RWPE2 (cell line): ENCODE results near the gene NFS1.
"Not testable (repeated sequence)": the region's sequence is repeated elsewhere in the genome, so short reads cannot be mapped to it uniquely, and the experiment has no call there.

Source experiments
- ATAC-seq: fragments of 200-7000 bp; cut with Tn5 transposase; 3 replicates; pipeline ENCODE4 v1.9.1; 2021; ENCODE audit warnings: low read depth
- DNase-seq: peaks from one replicate; pipeline ENCODE4 v3.0.0-alpha.2; 2020; ENCODE audit warnings: low spot score
- H3K27ac ChIP-seq: fragments of 450-650 bp; 2 replicates; pipeline ENCODE4 v1.5.1; 2017; ENCODE audit warnings: mild to moderate bottlenecking; ENCODE audit not compliant: poor library complexity, severe bottlenecking
- H3K27me3 ChIP-seq: fragments of 250-450 bp; sonication (Bioruptor Pico); 2 replicates; pipeline ENCODE4 v1.5.1; 2021; ENCODE audit warnings: mild to moderate bottlenecking, moderate library complexity; ENCODE audit not compliant: insufficient read depth, poor library complexity, severe bottlenecking
- H3K36me3 ChIP-seq: fragments of 250-450 bp; sonication (Bioruptor Pico); 2 replicates; pipeline ENCODE4 v1.5.1; 2020; ENCODE audit warnings: low read depth, mild to moderate bottlenecking, moderate library complexity
- H3K4me1 ChIP-seq: fragments of 250-450 bp; sonication (Bioruptor Pico); 2 replicates; pipeline ENCODE4 v1.5.1; 2021; ENCODE audit warnings: mild to moderate bottlenecking, moderate library complexity; ENCODE audit not compliant: insufficient read depth, poor library complexity, severe bottlenecking
- H3K4me3 ChIP-seq: fragments of 250-450 bp; sonication (Bioruptor Pico); 2 replicates; pipeline ENCODE4 v1.5.1; 2021; ENCODE audit warnings: mild to moderate bottlenecking, moderate library complexity; ENCODE audit not compliant: severe bottlenecking
- H3K9me3 ChIP-seq: fragments of 250-450 bp; sonication (Bioruptor Pico); 2 replicates; pipeline ENCODE4 v1.5.1; 2021; ENCODE audit warnings: mild to moderate bottlenecking, moderate library complexity; ENCODE audit not compliant: severe bottlenecking
- TF ChIP-seq, protein P1 (sequence below): fragments of 450-650 bp; IDR thresholded peaks from one replicate; pipeline ENCODE4 v1.5.1; 2017; ENCODE audit warnings: mild to moderate bottlenecking, moderate library complexity; ENCODE audit not compliant: poor library complexity, severe bottlenecking

NFS1 gene

GRCh38 chr20:35705894-35706293 lies 6.7 kb upstream of the NFS1 start:
- H3K36me3 ChIP-seq = peaks cover 100% of the 10 kb centered on the region
- not testable (repeated sequence) for ATAC-seq, H3K4me1 ChIP-seq, H3K27me3 ChIP-seq, H3K27ac ChIP-seq, H3K4me3 ChIP-seq, H3K9me3 ChIP-seq
- peak; percentile 42 for DNase-seq

DNA sequence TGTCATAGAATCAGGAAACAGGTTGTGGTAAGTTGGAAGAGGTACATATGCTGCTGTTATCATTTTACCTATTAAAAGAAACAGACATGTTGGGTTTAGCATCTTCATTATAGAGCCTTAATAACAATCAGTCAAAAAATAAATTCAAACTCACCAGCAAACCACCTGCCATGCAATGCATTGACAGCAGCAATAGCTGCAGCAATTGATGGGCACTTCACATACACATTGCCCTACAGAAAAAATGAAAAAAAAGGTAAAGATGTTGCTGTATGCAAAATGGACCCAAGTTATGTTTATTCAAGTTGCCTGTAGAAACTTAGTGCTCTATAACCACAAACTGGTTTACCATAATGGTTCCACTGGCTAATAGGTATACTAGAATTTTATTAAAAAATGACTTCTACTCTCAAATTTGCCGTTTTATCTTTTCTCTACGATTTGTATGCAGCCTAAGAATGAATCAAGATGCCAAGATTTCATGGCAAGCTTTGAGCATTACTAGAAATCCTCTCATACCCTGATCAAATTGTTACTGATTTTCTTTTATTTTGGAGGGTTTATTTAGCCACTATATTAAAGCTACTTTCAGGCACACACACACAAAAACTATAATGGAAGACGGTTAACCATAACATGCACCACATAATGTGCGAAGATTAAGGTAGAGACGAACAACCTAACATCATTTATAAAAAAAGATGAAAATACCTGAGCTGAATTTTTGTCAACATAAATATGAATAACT lies 5.5 kb upstream of the NFS1 start:
- Histone ChIP-seq H3K4me1 (peaks cover 7% of the 10 kb centered on the region), H3K9me3 (no peaks in the 10 kb centered on the region), H3K36me3 (peaks cover 98% of the 10 kb centered on the region), H3K4me3 (no peak overlapping the region), H3K27ac (no peak overlapping the region), H3K27me3 (no peaks in the 10 kb centered on the region)
- no peak for DNase-seq
- TF ChIP-seq, protein P1, sequence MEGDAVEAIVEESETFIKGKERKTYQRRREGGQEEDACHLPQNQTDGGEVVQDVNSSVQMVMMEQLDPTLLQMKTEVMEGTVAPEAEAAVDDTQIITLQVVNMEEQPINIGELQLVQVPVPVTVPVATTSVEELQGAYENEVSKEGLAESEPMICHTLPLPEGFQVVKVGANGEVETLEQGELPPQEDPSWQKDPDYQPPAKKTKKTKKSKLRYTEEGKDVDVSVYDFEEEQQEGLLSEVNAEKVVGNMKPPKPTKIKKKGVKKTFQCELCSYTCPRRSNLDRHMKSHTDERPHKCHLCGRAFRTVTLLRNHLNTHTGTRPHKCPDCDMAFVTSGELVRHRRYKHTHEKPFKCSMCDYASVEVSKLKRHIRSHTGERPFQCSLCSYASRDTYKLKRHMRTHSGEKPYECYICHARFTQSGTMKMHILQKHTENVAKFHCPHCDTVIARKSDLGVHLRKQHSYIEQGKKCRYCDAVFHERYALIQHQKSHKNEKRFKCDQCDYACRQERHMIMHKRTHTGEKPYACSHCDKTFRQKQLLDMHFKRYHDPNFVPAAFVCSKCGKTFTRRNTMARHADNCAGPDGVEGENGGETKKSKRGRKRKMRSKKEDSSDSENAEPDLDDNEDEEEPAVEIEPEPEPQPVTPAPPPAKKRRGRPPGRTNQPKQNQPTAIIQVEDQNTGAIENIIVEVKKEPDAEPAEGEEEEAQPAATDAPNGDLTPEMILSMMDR = no peak
- ATAC-seq = no peak

DNA sequence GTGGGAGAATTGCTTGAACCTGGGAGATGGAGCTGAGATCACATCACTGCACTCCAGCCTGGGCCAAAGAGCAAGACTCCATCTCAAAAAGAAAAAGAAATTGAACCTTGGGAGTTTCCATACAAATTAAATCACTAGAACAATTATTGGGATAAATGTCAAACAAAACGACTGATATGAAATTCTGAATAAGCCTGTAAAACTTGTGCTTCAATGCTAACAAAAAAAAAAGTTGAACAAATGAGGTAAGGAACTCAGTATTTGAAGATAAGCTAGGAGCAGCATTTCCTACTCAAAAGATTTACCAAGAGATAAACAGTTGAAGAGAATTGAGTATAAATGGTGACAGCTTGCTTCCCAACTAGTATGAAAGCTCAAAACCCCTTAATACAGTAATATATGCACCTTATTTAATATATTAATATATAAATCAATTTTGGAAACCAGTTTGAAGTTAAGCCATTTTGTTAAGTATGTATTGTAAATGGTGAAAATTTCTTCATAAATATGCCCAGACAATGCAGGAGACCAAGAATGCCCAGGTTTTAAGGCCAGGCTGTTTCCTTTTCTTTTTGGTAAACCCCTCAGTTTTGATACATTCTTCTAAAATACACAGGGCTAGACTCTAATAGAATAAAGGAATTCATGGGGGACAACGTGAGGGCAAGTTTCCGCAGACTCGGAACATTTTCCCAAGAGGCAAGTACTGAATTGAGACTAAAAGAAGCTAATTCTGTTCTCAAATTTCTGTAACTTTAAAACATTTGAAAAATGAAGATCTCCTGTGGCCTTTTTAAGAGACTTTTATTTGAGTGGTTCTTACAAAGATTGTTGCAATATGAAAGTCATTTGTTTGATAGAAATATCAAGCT lies 3.9 kb upstream of the NFS1 start:
- ATAC-seq = no peak
- H3K27ac ChIP-seq = peak overlapping the region; percentile 18
- TF ChIP-seq, protein P1 = no peak
- peaks cover 81% of the 10 kb centered on the region for H3K36me3 ChIP-seq
- DNase-seq = no peak
- no peak overlapping the region for H3K4me3 ChIP-seq
- H3K9me3 ChIP-seq = no peaks in the 10 kb centered on the region
- H3K4me1 ChIP-seq = peaks cover 9% of the 10 kb centered on the region
- no peaks in the 10 kb centered on the region for H3K27me3 ChIP-seq

- no peaks in the 10 kb centered on the region for H3K27me3 ChIP-seq
- H3K36me3 ChIP-seq = peaks cover 76% of the 10 kb centered on the region
- DNase-seq (peak; percentile 72), ATAC-seq (no peak)
- H3K4me3 ChIP-seq = no peak overlapping the region
- peaks cover 15% of the 10 kb centered on the region for H3K4me1 ChIP-seq
- H3K9me3 ChIP-seq = no peaks in the 10 kb centered on the region
- TF ChIP-seq, protein P1 = no peak
- H3K27ac ChIP-seq = peak overlapping the region; percentile 18
Measured at GRCh38 chr20:35702051-35702823, 3.1 kb upstream of the NFS1 start.

- Histone ChIP-seq H3K9me3 (no peaks in the 10 kb centered on the region), H3K4me1 (peaks cover 15% of the 10 kb centered on the region), H3K27me3 (no peaks in the 10 kb centered on the region), H3K36me3 (peaks cover 76% of the 10 kb centered on the region), H3K4me3 (no peak overlapping the region), H3K27ac (peak overlapping the region; percentile 82)
- ATAC-seq (no peak), DNase-seq (peak; percentile 69)
- TF ChIP-seq, protein P1 = no peak
Measured at GRCh38 chr20:35700625-35701148, 1.5 kb upstream of the NFS1 start.
